GM19395 (cell line): Measurements from ENCODE around the gene NUPR2.
"Not testable (repeated sequence)": the region's sequence is repeated elsewhere in the genome, so short reads cannot be mapped to it uniquely, and the experiment has no call there.

Experiments used
- ATAC-seq: cut with Tn5 transposase; IDR thresholded peaks from one replicate; pipeline ENCODE4 v1.9.1; 2021; ENCODE audit warnings: mild to moderate bottlenecking, moderate library complexity; ENCODE audit not compliant: unreplicated experiment

NUPR2 gene

DNA sequence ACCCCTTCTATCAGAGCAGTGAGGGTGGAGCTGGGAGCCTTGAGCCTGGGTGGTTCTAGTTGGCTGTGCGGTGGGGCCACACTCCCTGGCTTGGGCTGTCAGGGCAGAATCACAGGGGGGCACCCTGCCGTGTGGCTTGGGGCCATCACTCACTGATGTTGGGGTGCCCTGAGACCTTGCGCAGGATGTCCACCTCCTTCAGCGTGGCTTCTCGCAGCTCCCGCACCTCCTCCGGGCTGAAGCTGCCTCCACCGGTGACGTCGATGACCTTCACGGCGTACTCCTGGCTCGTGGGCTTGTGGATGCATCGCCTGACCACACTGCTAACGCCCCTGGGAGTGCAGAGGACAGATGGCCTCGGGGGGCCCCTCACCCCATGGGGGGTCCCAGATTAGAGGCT, 28.8 kb downstream of the NUPR2 start:
- ATAC-seq = no peak

DNA sequence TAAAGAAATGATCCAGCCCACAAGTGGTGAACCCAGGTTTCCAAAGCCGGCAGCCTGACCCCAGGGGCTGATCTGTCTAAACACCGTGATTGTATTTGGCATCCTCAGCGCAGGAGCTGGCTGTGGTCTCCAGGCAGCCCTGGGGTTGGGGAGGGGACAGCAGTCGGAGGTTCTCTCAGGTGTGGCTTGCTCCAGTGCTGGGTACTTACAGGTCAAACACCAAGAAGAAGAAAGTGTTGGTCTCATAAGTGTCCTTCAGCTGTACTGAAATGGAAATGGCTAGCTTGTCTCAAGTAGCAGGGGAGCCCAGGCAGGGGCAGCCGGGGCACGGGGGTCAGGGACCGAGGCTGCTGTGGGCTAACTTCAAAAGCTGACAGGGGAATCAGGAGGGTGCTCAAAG, 29.5 kb downstream of the NUPR2 start:
- ATAC-seq = no peak

DNA sequence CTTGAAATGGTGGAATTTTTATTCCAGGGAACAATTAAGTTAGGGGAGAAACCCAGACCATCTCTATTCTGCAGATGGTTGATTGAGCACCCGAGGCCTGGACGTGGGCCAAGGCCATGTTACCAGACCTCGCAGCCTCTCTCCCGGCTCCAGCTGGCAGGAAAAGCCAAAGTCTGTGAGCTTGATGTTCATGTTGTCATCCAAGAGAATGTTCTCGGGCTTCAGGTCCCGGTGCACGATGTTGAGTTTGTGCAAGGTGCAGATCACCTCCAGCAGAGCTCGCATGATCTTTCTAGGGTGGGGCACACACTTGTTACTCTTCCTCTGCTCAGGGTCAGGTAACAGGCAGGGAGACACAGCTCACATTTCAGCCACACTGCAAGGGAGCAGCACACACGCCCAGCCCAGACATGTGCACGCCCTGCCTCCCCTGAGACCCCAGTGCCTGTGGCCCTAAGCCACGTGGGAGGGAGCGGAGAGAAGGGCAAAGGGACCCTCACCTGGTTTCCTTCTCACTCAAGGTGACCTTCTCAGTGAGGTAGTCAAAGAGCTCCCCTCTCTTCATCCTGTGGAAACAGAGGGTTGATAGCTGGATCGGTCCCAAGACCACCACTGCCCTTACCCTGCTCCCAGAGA, 32.9 kb downstream of the NUPR2 start:
- ATAC-seq = no peak

DNA sequence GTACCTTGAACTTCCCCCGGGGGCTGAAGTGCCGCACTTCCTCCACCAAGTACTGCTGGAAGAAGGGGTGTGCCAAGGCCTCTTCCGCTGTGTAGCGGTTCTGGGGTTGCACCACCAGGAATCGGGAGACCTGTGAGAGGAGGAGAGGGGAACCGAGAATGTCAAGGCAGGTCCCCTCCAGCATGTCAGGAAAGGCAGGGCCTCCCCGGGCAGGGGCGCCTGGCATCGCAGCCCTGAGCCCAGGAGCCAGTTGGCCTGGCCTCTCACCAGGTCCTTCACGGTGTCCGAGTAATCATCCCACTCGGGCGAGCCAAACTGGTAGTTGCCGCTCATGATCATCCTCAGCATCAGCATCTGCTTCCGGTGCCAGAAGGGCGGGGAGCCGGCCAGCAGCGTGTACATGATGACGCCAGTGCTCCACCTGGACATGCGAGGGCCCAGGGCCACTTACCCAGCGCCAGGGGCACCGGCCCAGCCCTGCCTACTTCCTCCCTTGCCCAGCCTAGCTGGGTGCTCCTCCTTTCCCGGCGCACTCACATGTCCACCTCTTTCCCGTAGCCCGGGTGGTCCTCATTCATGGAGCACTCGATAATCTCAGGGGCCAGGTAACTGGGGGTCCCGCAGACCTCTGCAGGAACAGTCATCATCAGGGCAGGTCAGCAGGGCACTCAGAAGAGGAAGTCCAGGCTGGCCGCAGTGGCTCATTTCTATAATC, 34.4 kb downstream of the NUPR2 start:
- ATAC-seq = no peak

DNA sequence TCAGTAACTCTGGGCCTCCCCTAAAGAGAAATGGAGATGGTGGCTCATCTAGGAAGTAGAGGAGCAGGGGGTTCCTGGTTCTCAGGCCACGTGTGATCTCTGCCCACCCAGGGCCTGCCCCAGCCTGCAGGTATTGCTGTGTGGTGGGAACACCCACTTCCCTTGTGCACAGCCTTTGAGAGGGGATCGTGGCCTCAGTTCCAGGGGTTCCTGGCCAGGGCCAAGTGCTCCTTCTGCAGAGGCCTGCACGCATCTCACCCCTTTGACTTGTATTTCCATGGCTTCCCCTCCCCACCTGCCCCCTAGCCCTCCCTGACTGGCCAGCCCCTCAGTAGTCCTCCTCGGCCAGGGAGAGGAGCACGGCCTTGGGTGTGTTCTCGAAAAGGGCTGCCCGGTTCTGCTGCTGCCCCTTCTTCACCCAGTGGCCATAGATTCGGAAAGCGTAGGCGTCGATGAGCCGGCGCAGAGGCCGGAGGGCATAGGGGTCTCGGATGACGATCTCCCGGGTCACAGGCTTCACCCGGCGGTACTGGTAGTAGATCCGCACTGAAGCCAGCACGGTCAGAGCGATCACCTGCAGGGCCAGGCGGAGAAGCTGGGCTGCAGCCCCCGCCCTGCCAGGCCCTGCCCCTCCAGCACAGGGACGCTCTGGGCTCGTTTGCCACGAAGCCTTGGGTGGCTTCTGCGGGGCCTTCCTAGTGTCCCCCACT, 35.3 kb downstream of the NUPR2 start:
- not testable (repeated sequence) for ATAC-seq

DNA sequence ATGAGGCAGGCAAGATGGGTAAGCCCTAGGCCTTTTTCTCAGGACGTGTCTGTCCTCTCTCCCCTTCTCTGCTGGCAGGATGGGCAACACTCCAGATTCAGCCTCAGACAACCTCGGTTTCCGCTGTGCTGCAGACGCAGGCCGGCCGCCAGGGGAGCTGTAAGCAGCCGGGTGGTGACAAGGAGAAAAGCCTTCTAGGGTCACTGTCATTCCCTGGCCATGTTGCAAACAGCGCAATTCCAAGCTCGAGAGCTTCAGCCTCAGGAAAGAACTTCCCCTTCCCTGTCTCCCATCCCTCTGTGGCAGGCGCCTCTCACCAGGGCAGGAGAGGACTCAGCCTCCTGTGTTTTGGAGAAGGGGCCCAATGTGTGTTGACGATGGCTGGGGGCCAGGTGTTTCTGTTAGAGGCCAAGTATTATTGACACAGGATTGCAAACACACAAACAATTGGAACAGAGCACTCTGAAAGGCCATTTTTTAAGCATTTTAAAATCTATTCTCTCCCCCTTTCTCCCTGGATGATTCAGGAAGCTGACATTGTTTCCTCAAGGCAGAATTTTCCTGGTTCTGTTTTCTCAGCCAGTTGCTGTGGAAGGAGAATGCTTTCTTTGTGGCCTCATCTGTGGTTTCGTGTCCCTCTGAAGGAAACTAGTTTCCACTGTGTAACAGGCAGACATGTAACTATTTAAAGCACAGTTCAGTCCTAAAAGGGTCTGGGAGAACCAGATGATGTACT, 36.6 kb downstream of the NUPR2 start:
- ATAC-seq = no peak

DNA sequence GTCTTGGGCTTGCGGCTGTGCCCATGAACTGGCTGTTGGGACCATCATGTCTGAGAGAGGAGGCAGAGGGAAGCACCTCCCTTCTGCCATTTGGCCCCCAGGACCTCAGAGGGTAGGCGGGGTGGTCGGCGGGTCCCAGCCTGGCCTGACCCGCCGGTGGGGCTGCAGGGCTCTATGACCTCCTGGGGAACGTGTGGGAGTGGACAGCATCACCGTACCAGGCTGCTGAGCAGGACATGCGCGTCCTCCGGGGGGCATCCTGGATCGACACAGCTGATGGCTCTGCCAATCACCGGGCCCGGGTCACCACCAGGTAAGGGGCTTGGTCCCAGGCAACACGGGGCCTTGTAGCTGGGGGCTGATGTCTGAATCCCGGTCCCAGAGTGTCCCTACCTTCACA, 38.0 kb downstream of the NUPR2 start:
- no peak for ATAC-seq

DNA sequence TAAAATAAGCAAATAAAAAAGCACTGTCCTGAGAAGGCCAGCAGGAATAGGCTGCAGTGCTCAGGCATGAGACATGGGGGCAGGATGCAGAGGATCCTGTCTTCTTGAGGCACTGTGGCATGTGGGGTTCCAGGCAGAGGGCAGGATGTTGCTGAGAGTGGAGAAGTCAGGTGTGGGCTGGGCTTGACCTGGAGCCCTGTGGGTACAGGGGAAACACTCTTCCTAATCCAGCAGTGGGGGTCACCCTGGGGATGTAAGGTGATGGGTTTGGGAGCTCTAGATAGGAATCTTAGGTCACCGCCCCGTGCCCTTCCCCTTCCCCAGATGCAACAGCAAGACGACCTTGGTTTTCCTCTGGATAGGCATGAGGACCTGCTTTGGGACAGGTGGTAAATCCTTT, 38.5 kb downstream of the NUPR2 start:
- no peak for ATAC-seq

DNA sequence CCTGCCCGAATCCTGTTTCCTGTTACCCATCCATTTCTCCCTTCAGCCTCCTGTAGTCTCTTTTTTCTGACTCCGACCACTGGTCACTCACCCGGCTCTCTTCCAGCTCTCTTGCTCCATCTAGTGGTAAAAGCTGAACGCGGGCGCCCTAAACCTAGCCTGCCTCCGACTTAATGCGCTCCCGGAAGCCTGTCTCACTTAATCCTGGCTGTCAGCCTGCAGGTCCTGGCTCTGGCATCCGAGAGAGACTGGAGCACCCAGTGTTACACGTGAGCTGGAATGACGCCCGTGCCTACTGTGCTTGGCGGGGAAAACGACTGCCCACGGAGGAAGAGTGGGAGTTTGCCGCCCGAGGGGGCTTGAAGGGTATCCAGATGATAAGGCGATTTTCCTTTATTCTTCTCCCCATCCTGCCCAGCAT, 41.8 kb downstream of the NUPR2 start:
- peak; percentile 92 for ATAC-seq

DNA sequence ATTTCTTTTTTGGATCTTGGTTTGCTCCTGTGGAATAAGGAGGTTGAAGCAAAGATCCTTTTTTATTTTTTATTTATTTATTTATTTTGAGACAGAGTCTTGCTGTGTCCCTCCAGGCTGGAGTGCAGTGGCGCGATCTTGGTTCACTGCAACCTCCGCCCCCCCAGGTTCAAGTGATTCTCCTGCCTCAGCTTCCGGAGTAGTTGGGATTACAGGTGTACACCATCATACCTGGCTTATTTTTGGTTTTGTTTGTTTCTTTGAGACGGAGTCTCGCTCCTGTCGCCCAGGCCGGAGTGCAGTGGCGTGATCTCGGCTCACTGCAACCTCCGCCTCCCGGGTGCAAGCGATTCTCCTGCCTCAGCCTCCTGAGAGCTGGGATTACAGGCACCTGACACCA, 49.8 kb downstream of the NUPR2 start:
- ATAC-seq = not testable (repeated sequence)
